ENCODE measurements around the gene EML2.
A peak's percentile ranks its signal among the peaks of the same experiment; 100 is the strongest.

Gene EML2

DNA sequence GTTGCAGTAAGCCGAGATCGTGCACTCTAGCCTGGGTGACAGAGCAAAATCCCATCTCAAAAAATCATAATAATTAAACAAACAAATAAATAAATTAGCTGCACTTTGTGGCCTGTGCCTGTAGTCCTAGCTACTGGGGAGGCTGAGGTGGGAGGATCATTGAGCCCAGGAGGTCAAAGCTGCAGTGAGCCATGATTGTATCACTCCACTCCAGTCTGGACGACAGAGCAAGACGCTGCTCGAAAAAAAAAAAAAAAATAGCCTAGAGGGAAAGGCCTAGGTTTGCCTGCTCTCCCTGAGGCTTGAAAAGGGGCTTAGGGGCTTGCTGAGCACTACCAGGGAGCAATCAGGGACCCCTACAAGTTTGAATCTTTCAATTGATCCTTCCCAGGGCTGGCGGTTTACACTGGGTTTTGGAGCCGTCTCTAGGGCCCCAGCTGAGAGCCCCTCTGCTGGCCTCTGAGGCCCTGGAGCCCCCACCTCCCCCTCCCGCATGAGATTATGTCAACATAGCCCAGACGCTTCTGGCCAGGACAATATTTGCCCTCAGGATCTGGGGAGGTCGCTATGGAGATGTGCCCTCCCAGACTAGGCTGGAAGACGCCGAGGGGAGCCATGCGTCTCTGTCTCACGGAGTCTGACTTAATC is 18.4 kb upstream of the EML2 start:
- no peak overlapping the region for H3K4me3 ChIP-seq (ENCODE audit: low read depth, low read length)
- CTCF ChIA-PET = interaction anchor here (0.7 to 1.9 kb wide), 2 partner anchors 20 to 24 kb away, joined by 3 to 5 read pairs; no protein-coding TSS in a partner anchor

DNA sequence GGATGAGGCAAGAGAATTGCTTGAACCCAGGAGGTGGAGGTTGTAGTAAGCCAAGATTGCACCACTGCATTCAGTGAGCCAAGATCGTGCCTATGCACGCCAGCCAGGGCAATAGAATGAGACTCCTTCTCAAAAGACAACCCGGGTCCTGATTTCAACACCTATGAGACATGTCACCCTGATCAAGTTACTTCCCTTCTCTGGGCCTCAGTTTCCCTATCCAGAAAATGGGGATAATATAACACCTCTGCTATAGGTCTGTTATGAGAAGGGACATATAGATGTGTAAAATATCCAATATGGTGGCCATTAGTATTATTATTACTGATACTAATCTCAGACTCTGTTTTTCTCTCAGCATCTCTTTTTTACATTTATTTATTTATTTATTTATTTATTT is 15.9 kb upstream of the EML2 start:
- DNase-seq (ENCODE audit: low read depth, low spot score) = no peak
- POLR2A ChIA-PET = no interaction called here
- CTCF ChIA-PET = interaction anchor here (1.2 kb wide), 1 partner anchor 13 kb away, joined by 3 read pairs; no protein-coding TSS in a partner anchor
- TF ChIP-seq, protein P1, sequence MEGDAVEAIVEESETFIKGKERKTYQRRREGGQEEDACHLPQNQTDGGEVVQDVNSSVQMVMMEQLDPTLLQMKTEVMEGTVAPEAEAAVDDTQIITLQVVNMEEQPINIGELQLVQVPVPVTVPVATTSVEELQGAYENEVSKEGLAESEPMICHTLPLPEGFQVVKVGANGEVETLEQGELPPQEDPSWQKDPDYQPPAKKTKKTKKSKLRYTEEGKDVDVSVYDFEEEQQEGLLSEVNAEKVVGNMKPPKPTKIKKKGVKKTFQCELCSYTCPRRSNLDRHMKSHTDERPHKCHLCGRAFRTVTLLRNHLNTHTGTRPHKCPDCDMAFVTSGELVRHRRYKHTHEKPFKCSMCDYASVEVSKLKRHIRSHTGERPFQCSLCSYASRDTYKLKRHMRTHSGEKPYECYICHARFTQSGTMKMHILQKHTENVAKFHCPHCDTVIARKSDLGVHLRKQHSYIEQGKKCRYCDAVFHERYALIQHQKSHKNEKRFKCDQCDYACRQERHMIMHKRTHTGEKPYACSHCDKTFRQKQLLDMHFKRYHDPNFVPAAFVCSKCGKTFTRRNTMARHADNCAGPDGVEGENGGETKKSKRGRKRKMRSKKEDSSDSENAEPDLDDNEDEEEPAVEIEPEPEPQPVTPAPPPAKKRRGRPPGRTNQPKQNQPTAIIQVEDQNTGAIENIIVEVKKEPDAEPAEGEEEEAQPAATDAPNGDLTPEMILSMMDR (IDR thresholded peaks at IDR 0.05; ENCODE audit: insufficient read depth, low read length, missing control alignments) = no peak
- no peak overlapping the region for H3K4me3 ChIP-seq (ENCODE audit: low read depth, low read length)

More for the DNA sequence above, 18.4 kb upstream of the EML2 start:
- TF ChIP-seq, protein P1 (IDR thresholded peaks at IDR 0.05; ENCODE audit: insufficient read depth, low read length, missing control alignments) = no peak
- POLR2A ChIA-PET = no interaction called here
- no peak for DNase-seq (ENCODE audit: low read depth, low spot score)

DNA sequence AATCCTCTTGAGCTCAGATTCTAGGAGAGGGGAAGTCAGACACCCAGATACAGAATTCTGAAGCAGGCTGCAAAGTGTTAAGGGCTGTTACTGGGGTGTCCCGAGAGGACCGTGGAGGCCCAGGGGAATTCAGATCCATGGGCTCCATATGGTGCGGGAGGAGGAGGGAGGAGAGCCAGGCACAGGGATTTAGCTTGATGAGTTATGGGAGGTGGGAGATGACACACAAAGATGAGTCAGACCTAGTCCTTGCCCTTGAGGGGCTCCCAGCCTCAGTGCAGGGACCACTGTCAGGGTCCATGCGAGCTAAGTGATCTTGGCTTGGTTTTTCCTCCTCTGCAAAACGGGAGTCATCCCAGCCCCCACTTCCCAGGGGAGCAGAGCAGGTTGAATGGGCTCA is 14.4 kb upstream of the EML2 start:
- ChIA-PET POLR2A (no interaction called here), CTCF (interaction anchor here (0.6 to 1.8 kb wide), 5 partner anchors 7 to 168 kb away, joined by 3 to 5 read pairs (median 3); partner anchors contain the start of gene GIPR)
- DNase-seq (ENCODE audit: low read depth, low spot score) = no peak
- TF ChIP-seq, protein P1 (IDR thresholded peaks at IDR 0.05; ENCODE audit: insufficient read depth, low read length, missing control alignments) = no peak
- no peak overlapping the region for H3K4me3 ChIP-seq (ENCODE audit: low read depth, low read length)

DNA sequence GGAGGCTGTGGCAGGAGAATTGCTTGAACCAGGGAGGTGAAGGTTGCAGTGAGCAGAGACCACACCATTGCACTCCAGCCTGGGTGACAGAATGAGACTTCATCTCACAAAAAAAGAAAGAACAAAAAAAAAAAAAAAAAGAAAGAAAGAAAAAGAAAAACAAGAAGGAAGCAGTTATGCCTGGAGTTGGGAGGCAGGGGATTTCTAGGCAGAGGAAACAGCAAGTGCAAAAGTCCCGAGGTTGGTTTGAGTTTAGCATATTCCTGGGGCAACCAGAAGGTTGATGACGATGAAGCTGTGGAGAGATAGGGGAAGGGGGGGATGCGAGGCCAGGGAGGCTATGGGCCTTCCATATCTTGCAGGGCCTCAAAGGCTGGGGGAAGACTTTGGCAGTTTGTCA is 11.5 kb upstream of the EML2 start:
- ChIA-PET CTCF (interaction anchor here (1.2 to 1.7 kb wide), 2 partner anchors 10 to 166 kb away, joined by 3 to 7 read pairs; no protein-coding TSS in a partner anchor), POLR2A (no interaction called here)
- DNase-seq (ENCODE audit: low read depth, low spot score) = no peak
- TF ChIP-seq, protein P1 (IDR thresholded peaks at IDR 0.05; ENCODE audit: insufficient read depth, low read length, missing control alignments) = no peak
- H3K4me3 ChIP-seq (ENCODE audit: low read depth, low read length) = no peak overlapping the region

DNA sequence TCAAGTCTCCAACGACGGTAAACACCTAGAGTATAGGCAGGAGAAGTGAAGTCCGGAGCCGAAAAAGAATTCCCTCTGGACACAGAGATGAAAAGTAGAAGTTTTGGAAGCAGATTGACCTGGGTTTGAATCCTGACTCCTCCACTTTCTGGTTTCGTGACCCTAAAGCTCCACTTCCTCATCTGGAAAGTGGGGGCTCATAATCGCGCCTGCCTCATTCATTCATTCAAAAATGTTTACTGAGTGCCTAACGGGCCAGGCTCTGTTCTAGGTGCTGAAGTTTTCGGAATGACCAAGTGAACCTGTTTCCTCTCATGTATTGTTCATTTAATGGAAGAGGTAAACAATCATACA is 7.1 kb upstream of the EML2 start:
- TF ChIP-seq, protein P1 (IDR thresholded peaks at IDR 0.05; ENCODE audit: insufficient read depth, low read length, missing control alignments) = no peak
- CTCF ChIA-PET = interaction anchor here (0.9 to 6.3 kb wide), 14 partner anchors 15 to 207 kb away, joined by 3 to 67 read pairs (median 4); partner anchors contain the start of gene QPCTL

DNA sequence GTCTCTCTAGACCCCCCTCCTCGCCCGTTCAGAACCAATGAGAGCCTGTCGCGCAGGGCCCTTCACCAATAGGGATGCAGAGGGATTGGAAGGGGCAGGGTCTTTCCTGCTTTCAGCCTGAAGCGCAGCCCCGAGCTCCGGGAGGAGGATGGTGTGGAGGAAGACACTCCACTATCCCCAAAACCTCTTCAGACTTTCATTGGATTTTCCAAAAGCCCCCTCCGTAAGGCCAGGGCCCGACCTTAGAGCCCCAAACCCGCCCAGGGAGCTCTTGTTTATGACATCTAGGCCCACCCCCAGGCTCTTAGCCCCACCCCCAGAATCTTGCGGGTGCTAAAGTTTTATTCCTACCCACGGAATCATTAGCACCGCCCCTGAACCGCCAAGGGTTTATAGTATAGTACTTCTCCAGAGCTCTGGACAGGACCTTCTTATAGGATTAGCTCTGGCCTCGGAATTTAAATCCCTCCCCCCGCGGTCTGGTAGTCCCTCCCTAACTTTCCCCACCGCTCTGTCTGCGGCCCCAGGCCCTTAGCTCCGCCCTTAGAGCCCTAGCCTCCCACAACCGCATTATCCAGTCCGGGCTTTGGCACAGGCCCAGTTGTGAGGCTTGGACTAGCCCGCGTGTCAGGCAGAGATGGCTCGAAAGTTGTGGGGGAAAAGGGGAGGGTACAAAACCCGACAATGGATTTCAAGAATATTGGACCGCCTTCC is 6.6 kb upstream of the EML2 start:
- no peak for DNase-seq (ENCODE audit: low read depth, low spot score)
- ChIA-PET CTCF (interaction anchor here (0.7 to 6.3 kb wide), 17 partner anchors 15 to 206 kb away, joined by 3 to 67 read pairs (median 3); partner anchors contain the start of gene QPCTL), POLR2A (interaction anchor here (1.0 kb wide), 2 partner anchors 39 to 62 kb away, joined by 4 to 5 read pairs; no protein-coding TSS in a partner anchor)
- TF ChIP-seq, protein P1 (IDR thresholded peaks at IDR 0.05; ENCODE audit: insufficient read depth, low read length, missing control alignments) = no peak
- peak overlapping the region; percentile 63 for H3K4me3 ChIP-seq (ENCODE audit: low read depth, low read length)

More for the DNA sequence above, 7.1 kb upstream of the EML2 start:
- peak overlapping the region; percentile 63 for H3K4me3 ChIP-seq (ENCODE audit: low read depth, low read length)
- no peak for DNase-seq (ENCODE audit: low read depth, low spot score)
- POLR2A ChIA-PET = interaction anchor here (1.0 kb wide), 1 partner anchor 62 kb away, joined by 4 read pairs; no protein-coding TSS in a partner anchor

Measured in AG04449 (cell line).